DOHH2 (cell line): ENCODE measurements around the gene CEBPG.
A peak's percentile ranks its signal among the peaks of the same experiment; 100 is the strongest.

Source experiments
- H3F3A ChIP-seq: fragments of 200-600 bp; sonication (generic), shearing (Covaris generic); 2 replicates; pipeline ENCODE4 v1.6.0; 2016; ENCODE audit warnings: antibody characterized with exemption, mild to moderate bottlenecking; ENCODE audit not compliant: control insufficient read depth, insufficient read depth
- H3K27ac ChIP-seq: fragments of 200-600 bp; sonication (generic); 2 replicates; pipeline ENCODE4 v1.5.1; 2014; ENCODE audit warnings: low read depth, mild to moderate bottlenecking, low read length, moderate library complexity
- H3K27me3 ChIP-seq: fragments of 200-600 bp; sonication (generic); 2 replicates; pipeline ENCODE4 v1.6.1; 2014; ENCODE audit warnings: mild to moderate bottlenecking, low read length, mixed read lengths; ENCODE audit not compliant: control insufficient read depth
- H3K36me3 ChIP-seq: fragments of 200-600 bp; sonication (generic); 2 replicates; pipeline ENCODE4 v1.6.1; 2014; ENCODE audit warnings: mild to moderate bottlenecking, low read length, moderate library complexity, mixed read lengths; ENCODE audit not compliant: control insufficient read depth
- H3K4me1 ChIP-seq: fragments of 200-600 bp; sonication (generic); 2 replicates; pipeline ENCODE4 v1.6.1; 2014; ENCODE audit warnings: mild to moderate bottlenecking, low read length, mixed read lengths; ENCODE audit not compliant: control insufficient read depth
- H3K4me2 ChIP-seq: fragments of 200-600 bp; sonication (generic); 2 replicates; pipeline ENCODE4 v1.6.0; 2014; ENCODE audit warnings: mild to moderate bottlenecking, low read length, moderate library complexity
- H3K4me3 ChIP-seq: fragments of 200-600 bp; sonication (generic); 2 replicates; pipeline ENCODE4 v1.5.1; 2014; ENCODE audit warnings: mild to moderate bottlenecking, low read length, mixed read lengths
- H3K79me2 ChIP-seq: fragments of 200-600 bp; sonication (generic); 2 replicates; pipeline ENCODE4 v1.6.1; 2014; ENCODE audit warnings: mild to moderate bottlenecking, low read length, mixed read lengths; ENCODE audit not compliant: control insufficient read depth
- H3K9me2 ChIP-seq: fragments of 200-600 bp; sonication (generic); replicated peaks from 2 replicates; pipeline ENCODE4 v1.6.1; 2014; ENCODE audit warnings: mild to moderate bottlenecking, low read length, mixed read lengths; ENCODE audit not compliant: control insufficient read depth
- H3K9me3 ChIP-seq: fragments of 200-600 bp; sonication (generic); 2 replicates; pipeline ENCODE4 v1.6.1; 2014; ENCODE audit warnings: antibody characterized with exemption, low read length, mixed read lengths; ENCODE audit not compliant: control insufficient read depth, insufficient read depth
- H4K20me1 ChIP-seq: fragments of 200-600 bp; sonication (generic); 2 replicates; pipeline ENCODE4 v1.6.0; 2014; ENCODE audit warnings: low read depth, mild to moderate bottlenecking, antibody characterized with exemption, low read length, moderate library complexity; ENCODE audit not compliant: control insufficient read depth, insufficient read depth
- CTCF ChIP-seq: fragments of 200-600 bp; sonication (generic); IDR thresholded peaks from one replicate; pipeline ENCODE4 v1.5.1; 2014; ENCODE audit warnings: antibody characterized with exemption, mild to moderate bottlenecking, low read depth, low read length; ENCODE audit not compliant: poor library complexity, severe bottlenecking
- EZH2phosphoT487 ChIP-seq: fragments of 200-600 bp; sonication (generic); IDR thresholded peaks from 2 replicates; pipeline ENCODE4 v1.6.1; 2017; ENCODE audit warnings: borderline replicate concordance, mild to moderate bottlenecking, antibody characterized with exemption, low read length, moderate library complexity, mixed read lengths

Gene CEBPG

DNA sequence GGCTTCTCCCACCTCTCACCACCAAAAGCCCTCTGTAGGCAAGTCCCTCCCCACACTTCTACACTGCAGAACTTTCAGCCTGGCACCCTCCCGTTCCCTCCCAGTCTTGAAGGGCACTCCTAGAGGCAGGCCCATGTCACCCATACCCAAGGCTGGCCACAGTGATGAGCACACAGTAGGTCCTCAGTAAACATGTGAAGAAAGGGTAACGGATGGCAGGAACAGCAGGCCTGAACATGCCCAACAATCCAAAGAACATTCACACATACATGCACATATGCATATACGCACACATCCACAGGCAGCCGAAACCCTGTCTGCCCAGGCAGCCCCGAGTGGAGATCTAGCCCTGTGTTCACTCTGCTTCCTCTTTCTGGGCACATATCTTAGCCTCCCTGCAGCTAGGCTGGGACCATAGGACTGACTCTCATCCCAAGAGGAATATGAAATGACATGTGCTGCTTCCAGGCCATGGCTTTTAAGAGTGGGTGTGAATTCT is 55.2 kb downstream of the CEBPG start:
- H3F3A ChIP-seq = no peaks in the 10 kb centered on the region
- H3K36me3 ChIP-seq = no peaks in the 10 kb centered on the region
- H3K4me1 ChIP-seq = no peaks in the 10 kb centered on the region
- no peak overlapping the region for H3K27ac ChIP-seq
- TF ChIP-seq EZH2phosphoT487 (no peak), CTCF (no peak)
- H3K27me3 ChIP-seq = no peaks in the 10 kb centered on the region
- no peaks in the 10 kb centered on the region for H4K20me1 ChIP-seq
- H3K4me2 ChIP-seq = no peak overlapping the region
- no peaks in the 10 kb centered on the region for H3K9me2 ChIP-seq
- no peaks in the 10 kb centered on the region for H3K79me2 ChIP-seq
- H3K9me3 ChIP-seq = no peaks in the 10 kb centered on the region
- H3K4me3 ChIP-seq = no peak overlapping the region

GRCh38 chr19:33429891-33430673 is 56.6 kb downstream of the CEBPG start:
- TF ChIP-seq EZH2phosphoT487 (no peak), CTCF (no peak)
- no peaks in the 10 kb centered on the region for H3K36me3 ChIP-seq
- H3K27ac ChIP-seq = no peak overlapping the region
- no peaks in the 10 kb centered on the region for H3K79me2 ChIP-seq
- H3K4me2 ChIP-seq = no peak overlapping the region
- no peaks in the 10 kb centered on the region for H3K4me1 ChIP-seq
- no peaks in the 10 kb centered on the region for H3F3A ChIP-seq
- H3K27me3 ChIP-seq = no peaks in the 10 kb centered on the region
- H4K20me1 ChIP-seq = no peaks in the 10 kb centered on the region
- H3K4me3 ChIP-seq = no peak overlapping the region
- no peaks in the 10 kb centered on the region for H3K9me2 ChIP-seq
- no peaks in the 10 kb centered on the region for H3K9me3 ChIP-seq

GRCh38 chr19:33430674-33431277 is 57.3 kb downstream of the CEBPG start:
- no peak overlapping the region for H3K27ac ChIP-seq
- no peaks in the 10 kb centered on the region for H3K9me2 ChIP-seq
- no peak overlapping the region for H3K4me2 ChIP-seq
- TF ChIP-seq CTCF (peak; percentile 86), EZH2phosphoT487 (no peak)
- H3K79me2 ChIP-seq = no peaks in the 10 kb centered on the region
- H3K36me3 ChIP-seq = no peaks in the 10 kb centered on the region
- H3F3A ChIP-seq = no peaks in the 10 kb centered on the region
- H3K4me3 ChIP-seq = no peak overlapping the region
- no peaks in the 10 kb centered on the region for H3K9me3 ChIP-seq
- no peaks in the 10 kb centered on the region for H3K27me3 ChIP-seq
- H3K4me1 ChIP-seq = no peaks in the 10 kb centered on the region
- H4K20me1 ChIP-seq = no peaks in the 10 kb centered on the region
